Measurements from ENCODE around the gene CSTPP1.
"Not testable (repeated sequence)": the region's sequence is repeated elsewhere in the genome, so short reads cannot be mapped to it uniquely, and the experiment has no call there.

CSTPP1 gene

DNA sequence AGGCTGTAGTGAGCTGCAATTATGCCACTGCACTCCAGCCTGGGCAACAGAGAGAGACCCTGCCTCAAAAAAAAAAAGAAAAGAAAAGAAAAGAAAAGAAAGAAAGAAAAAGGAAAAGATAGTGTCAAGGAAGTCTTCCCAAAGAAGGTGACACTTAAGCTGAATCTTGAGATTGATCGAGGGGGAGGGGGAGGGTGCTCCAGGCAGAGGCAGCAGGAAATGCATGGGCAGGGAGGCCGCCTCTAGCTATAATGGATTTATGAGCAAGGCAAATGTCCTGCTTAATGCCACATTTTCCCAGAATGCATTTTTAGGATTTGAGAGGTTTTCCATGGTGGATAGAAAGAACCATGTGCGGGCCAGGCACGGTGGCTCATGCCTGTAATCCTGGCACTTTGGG lies 264.5 kb downstream of the CSTPP1 start:
- DNase-seq (ENCODE audit: low read depth in 1 of 2, low spot score in 1 of 2) = no peak

DNA sequence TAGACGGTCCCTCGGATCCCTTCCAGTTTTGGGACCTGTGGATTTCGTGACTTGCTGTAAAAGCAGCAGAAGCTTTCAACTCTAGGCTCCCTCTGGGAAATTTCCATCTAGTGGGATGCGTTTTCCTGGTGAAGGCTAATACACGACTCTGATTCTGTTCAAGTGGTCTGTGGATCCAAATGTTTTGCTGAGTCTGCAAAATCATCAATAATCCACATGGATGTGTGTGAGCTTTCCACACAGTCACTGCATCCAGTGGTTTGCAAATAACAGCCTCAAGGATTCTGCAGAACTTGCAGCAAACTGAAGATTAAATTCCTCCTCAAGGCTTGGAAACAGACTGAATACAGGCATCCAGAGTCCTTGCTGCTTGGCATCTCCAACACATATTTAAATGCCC lies 266.0 kb downstream of the CSTPP1 start:
- no peak for DNase-seq (ENCODE audit: low read depth in 1 of 2, low spot score in 1 of 2)

DNA sequence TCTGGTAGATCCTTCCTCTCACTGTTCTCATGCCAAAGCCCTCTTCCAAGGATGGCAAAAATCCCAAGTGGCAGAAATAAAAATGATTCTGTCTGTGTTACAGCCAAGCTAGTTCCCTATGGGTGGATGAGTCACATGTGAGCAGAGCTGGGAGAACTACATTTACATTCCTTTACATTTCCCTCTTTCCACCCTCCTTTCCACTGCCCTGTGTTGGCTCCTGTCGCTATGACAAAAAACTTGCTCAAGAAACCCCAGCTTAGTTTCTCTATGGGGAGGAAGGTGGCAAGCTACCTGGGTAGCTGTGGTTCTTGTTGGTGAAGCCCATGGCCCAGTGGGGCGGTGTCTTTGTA lies 268.1 kb downstream of the CSTPP1 start:
- no peak for DNase-seq (ENCODE audit: low read depth in 1 of 2, low spot score in 1 of 2)

DNA sequence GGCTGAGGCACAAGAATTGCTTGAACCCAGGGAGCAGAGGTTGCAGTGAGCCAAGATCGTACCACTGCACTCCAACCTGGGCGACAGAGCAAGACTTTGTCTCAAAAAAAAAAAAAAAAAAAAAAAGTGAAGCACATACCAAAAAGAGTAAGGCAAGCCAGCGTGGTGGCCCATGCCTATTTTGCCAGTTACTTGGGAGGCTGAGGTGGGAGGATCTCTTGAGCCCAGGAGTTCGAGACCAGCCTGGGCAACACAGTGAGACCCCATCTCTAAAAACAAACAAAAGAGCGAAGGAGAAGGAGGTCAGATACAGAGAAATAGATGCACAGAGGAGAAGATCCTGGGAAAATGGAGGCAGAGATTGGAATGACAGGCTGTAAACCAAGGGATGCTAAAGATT lies 270.0 kb downstream of the CSTPP1 start:
- DNase-seq (ENCODE audit: low read depth in 1 of 2, low spot score in 1 of 2) = not testable (repeated sequence)

DNA sequence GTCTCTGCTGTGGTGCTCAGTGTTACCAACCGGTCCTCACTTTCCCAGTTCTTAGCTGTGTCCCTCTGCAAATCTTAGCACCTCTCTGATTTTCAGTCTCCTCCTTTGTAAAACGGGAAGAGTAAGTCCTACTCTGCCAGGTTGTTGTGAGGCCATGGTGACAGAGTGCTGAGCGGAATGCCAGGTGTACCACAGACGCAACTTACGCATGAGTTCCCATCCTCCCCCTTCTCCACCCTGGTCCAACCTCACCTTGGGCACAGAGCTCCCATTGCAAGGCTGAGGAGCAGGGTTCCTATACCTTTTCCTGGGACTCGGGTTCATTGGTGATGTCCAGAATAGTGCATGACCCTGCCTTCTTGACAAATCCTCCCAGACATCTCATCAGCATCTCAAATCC lies 270.9 kb downstream of the CSTPP1 start:
- DNase-seq (ENCODE audit: low read depth in 1 of 2, low spot score in 1 of 2) = no peak

DNA sequence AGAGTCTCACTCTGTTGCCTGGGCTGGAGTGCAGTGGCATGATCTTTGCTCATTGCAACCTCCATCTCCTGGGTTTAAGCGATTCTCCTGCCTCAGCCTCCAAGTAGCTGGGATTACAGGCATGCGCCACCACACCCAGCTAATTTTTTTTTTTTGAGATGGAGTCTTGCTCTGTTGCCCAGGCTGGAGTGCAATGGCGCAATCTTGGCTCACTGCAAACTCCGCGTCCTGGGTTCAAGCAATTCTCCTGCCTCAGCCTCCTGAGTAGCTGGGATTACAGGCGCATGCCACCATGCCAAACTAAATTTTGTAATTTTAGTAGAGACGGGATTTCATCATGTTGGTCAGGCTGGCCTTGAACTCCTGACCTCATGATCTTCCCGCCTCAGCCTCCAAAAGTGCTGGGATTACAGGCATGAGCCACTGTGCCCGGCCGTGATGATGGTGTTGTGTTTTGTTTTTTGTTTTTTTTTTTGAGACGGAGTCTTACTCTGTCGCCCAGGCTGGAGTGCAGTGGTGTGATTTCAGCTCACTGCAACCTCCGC lies 271.5 kb downstream of the CSTPP1 start:
- not testable (repeated sequence) for DNase-seq (ENCODE audit: low read depth in 1 of 2, low spot score in 1 of 2)

DNA sequence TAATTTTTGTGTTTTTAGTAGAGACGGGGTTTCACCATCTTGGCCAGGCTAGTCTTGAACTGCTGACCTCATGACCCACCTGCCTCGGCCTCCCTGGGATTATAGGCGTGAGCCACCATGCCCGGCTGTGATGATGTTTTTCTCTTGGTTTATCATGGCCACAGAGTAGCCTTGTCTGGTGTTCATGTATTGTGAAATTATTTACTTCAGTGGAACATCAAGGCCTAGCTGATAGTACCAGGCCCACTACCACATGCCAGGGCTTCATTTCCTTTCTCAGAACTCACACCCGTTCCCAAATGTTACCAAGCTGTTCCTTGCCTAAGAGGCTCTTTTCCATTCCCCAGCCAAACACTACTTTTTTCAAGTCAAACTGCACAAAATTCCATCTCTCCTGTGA lies 272.1 kb downstream of the CSTPP1 start:
- no peak for DNase-seq (ENCODE audit: low read depth in 1 of 2, low spot score in 1 of 2)
